Sigmoid colon (tissue), 7 donors: Measurements from ENCODE around the gene C19orf25. TPM values are rescaled to one million over a fixed set of nuclear protein-coding genes. Genes with fewer than 3 reads are reported as not detected.

Experiments used
- DNase-seq: peaks from one replicate; pipeline ENCODE4 v3.0.0-alpha.2; 2019
- H3K27ac ChIP-seq, 4 donors: fragments of 200-600 bp; sonication (generic); one replicate each; pipeline ENCODE4 v1.5.1; 2016 to 2019; ENCODE audit warnings: mild to moderate bottlenecking in 1 of 4
- H3K27me3 ChIP-seq, 3 donors: fragments of 200-600 bp; sonication (generic); one replicate each; pipeline ENCODE4 v1.5.1; 2019; ENCODE audit warnings: mild to moderate bottlenecking in 1 of 3
- H3K36me3 ChIP-seq, 4 donors: fragments of 200-600 bp; sonication (generic); one replicate each; pipeline ENCODE4 v1.5.1; 2016 to 2019
- H3K4me1 ChIP-seq, 4 donors: fragments of 200-600 bp; sonication (generic); one replicate each; pipeline ENCODE4 v1.5.1; 2017 to 2019
- H3K4me3 ChIP-seq, 4 donors: fragments of 200-600 bp; sonication (generic); one replicate each; pipeline ENCODE4 v1.5.1; 2017 to 2019; ENCODE audit warnings: mild to moderate bottlenecking in 2 of 4, moderate library complexity in 1 of 4
- H3K9me3 ChIP-seq, 4 donors: fragments of 200-600 bp in 3 of 4; sonication (generic) in 3 of 4; one replicate each; pipeline versions ENCODE4 v1.5.1 to v1.6.1; 2013 to 2019
- CTCF ChIP-seq, 4 experiments: fragments of 450-650 bp in 3 of 4; fragments of 200-600 bp in 1 of 4; IDR thresholded peaks; one replicate each; pipeline ENCODE4 v1.5.1; 2016 to 2019; ENCODE audit warnings: antibody characterized with exemption in 4 of 4, mild to moderate bottlenecking in 3 of 4, moderate library complexity in 2 of 4
- EP300 ChIP-seq, 4 donors: sonication (generic); formaldehyde crosslinking; IDR thresholded peaks; one replicate each; pipeline ENCODE4 v1.6.1; 2017; ENCODE audit warnings: antibody characterized with exemption in 4 of 4
- POLR2A ChIP-seq, 2 donors: fragments of 450-650 bp; IDR thresholded peaks; one replicate each; pipeline ENCODE4 v1.6.1; 2016; ENCODE audit warnings: antibody characterized with exemption in 2 of 2, mild to moderate bottlenecking in 2 of 2, moderate library complexity in 2 of 2
- POLR2AphosphoS5 ChIP-seq, 4 donors: sonication (generic); formaldehyde crosslinking; IDR thresholded peaks; one replicate each; pipeline ENCODE4 v1.6.1; 2017; ENCODE audit warnings: antibody characterized with exemption in 4 of 4
- WGBS, 2 donors: extraction: QIAGEN DNeasy Blood & Tissue Kit; methylation state at CpG; one replicate each; pipeline ENCODE4 v1.1.7; 2013; 5-methylcytosine and 5-hydroxymethylcytosine counted together
- intact Hi-C: fragments of 100-400 bp; cut with DNase I; formaldehyde crosslinking; loops from one replicate; pipeline ENCODE4 v1.15.1; 2023
- polyA plus RNA-seq, 3 donors: library from polyadenylated mRNA; stranded (reverse); fragments of 200-250 nt; gene quantifications; one replicate each; pipeline ENCODE4 v1.2.3, GENCODE V29; 2013
- total RNA-seq, 4 donors: library from RNA; depleted of rRNA; stranded (reverse); fragments of >200 nt; gene quantifications; one replicate each; pipeline ENCODE4 v1.1.0, GENCODE V29; 2016
- donor health status: healthy with polysubstance abuse.
- donor health status: Bipolar disorder and iron deficiency.
- donor health status: healthy.

Gene C19orf25
- total and polyA plus RNA-seq, 7 donors, result 19.6 to 51.5 (median 26.0) TPM

- Histone ChIP-seq H3K4me1 (peaks cover 0 to 66% (median 62%) of the 10 kb centered on the region in 4 donors), H3K9me3 (no peaks in the 10 kb centered on the region), H3K27ac (no peak overlapping the region), H3K27me3 (peaks cover 67 to 97% (median 88%) of the 10 kb centered on the region in 3 donors), H3K36me3 (peaks cover 0 to 9% (median 0%) of the 10 kb centered on the region in 4 donors), H3K4me3 (peak overlapping the region; percentile 4 to 42 (median 35))
- intact Hi-C loops, result no loop called here
- TF ChIP-seq POLR2A (IDR thresholded peaks at IDR 0.05) (no peak), CTCF (IDR thresholded peaks at IDR 0.05) (no peak), POLR2AphosphoS5 (IDR thresholded peaks at IDR 0.05) (no peak), EP300 (IDR thresholded peaks at IDR 0.05) (no peak)
- no peak for DNase-seq
- 1% methylated on average over 67 of the region's 67 CpGs for WGBS, 2 donors
Measured at GRCh38 chr19:1470305-1471009, 8.6 kb downstream of the C19orf25 start.

GRCh38 chr19:1470055-1470304 lies 9.0 kb downstream of the C19orf25 start:
- Histone ChIP-seq H3K4me3 (peak overlapping the region; percentile 4 to 42 (median 35)), H3K27ac (no peak overlapping the region), H3K9me3 (no peaks in the 10 kb centered on the region), H3K4me1 (peaks cover 0 to 70% (median 64%) of the 10 kb centered on the region in 4 donors), H3K36me3 (peaks cover 0 to 7% (median 0%) of the 10 kb centered on the region in 4 donors), H3K27me3 (peaks cover 67 to 100% (median 92%) of the 10 kb centered on the region in 3 donors)
- TF ChIP-seq POLR2A (IDR thresholded peaks at IDR 0.05), result no peak
- TF ChIP-seq CTCF (IDR thresholded peaks at IDR 0.05), result no peak
- no peak for TF ChIP-seq POLR2AphosphoS5 (IDR thresholded peaks at IDR 0.05)
- no peak for TF ChIP-seq EP300 (IDR thresholded peaks at IDR 0.05)
- no peak for DNase-seq
- 5 to 6% methylated on average over 22 of the region's 22 CpGs for WGBS, 2 donors
- intact Hi-C loops, result no loop called here

GRCh38 chr19:1469255-1470054 lies 9.6 kb downstream of the C19orf25 start:
- TF ChIP-seq EP300 (IDR thresholded peaks at IDR 0.05), result no peak
- TF ChIP-seq POLR2A (IDR thresholded peaks at IDR 0.05), result no peak
- no peak for TF ChIP-seq CTCF (IDR thresholded peaks at IDR 0.05)
- no peak for TF ChIP-seq POLR2AphosphoS5 (IDR thresholded peaks at IDR 0.05)
- Histone ChIP-seq H3K27me3 (peaks cover 67 to 100% (median 95%) of the 10 kb centered on the region in 3 donors), H3K4me1 (peaks cover 0 to 70% (median 64%) of the 10 kb centered on the region in 4 donors), H3K9me3 (no peaks in the 10 kb centered on the region), H3K36me3 (peaks cover 0 to 1% (median 0%) of the 10 kb centered on the region in 4 donors), H3K4me3 (peak overlapping the region; percentile 4 to 42 (median 35)), H3K27ac (no peak overlapping the region)
- no peak for DNase-seq
- intact Hi-C loops, result no loop called here
- WGBS, 2 donors, result 2% methylated on average over 117 of the region's 117 CpGs

- DNase-seq, result no peak
- no peaks in the 10 kb centered on the region for H3K36me3 ChIP-seq
- intact Hi-C loops, result no loop called here
- peaks cover 67 to 95% (median 89%) of the 10 kb centered on the region in 3 donors for H3K27me3 ChIP-seq
- no peak for TF ChIP-seq CTCF (IDR thresholded peaks at IDR 0.05)
- TF ChIP-seq POLR2AphosphoS5 (IDR thresholded peaks at IDR 0.05), result no peak
- TF ChIP-seq EP300 (IDR thresholded peaks at IDR 0.05), result no peak
- no peak for TF ChIP-seq POLR2A (IDR thresholded peaks at IDR 0.05)
- no peaks in the 10 kb centered on the region for H3K9me3 ChIP-seq
- WGBS, 2 donors, result 2 to 3% methylated on average over 47 of the region's 47 CpGs
- H3K4me1 ChIP-seq, result peaks cover 0 to 70% (median 64%) of the 10 kb centered on the region in 4 donors
- H3K27ac ChIP-seq, result no peak overlapping the region
- peak overlapping the region in 3 of 4 donors; percentile 9 to 29 (median 11) for H3K4me3 ChIP-seq
Measured at GRCh38 chr19:1468821-1469254, 10.2 kb downstream of the C19orf25 start.
